Endodermal cell (in vitro differentiated cells): ENCODE data around the gene ROCK2. TPM values are rescaled to one million over a fixed set of nuclear protein-coding genes. Genes with fewer than 3 reads are reported as not detected.

Experiments used
- DNase-seq: peaks from one replicate; pipeline ENCODE4 v3.0.0-alpha.2; 2017
- H3K27ac ChIP-seq: 2 replicates; pipeline ENCODE4 v1.5.1; 2013; ENCODE audit warnings: mild to moderate bottlenecking, low read depth, low read length, moderate library complexity
- H3K27me3 ChIP-seq: 2 replicates; pipeline ENCODE4 v1.6.1; 2013; ENCODE audit warnings: mild to moderate bottlenecking, low read length, moderate library complexity; ENCODE audit not compliant: insufficient read depth, control insufficient read depth, poor library complexity, severe bottlenecking
- H3K36me3 ChIP-seq: 2 replicates; pipeline ENCODE4 v1.7.0; 2013; ENCODE audit warnings: mild to moderate bottlenecking, low read length, moderate library complexity; ENCODE audit not compliant: control insufficient read depth, insufficient read depth
- H3K4me1 ChIP-seq: one replicate; pipeline ENCODE4 v1.7.0; 2013; ENCODE audit warnings: low read length; ENCODE audit not compliant: control insufficient read depth, insufficient read depth
- H3K4me3 ChIP-seq: 2 replicates; pipeline ENCODE4 v1.5.1; 2013; ENCODE audit warnings: mild to moderate bottlenecking, low read length, moderate library complexity
- H3K9ac ChIP-seq: 2 replicates; pipeline ENCODE4 v1.6.1; 2013; ENCODE audit warnings: mild to moderate bottlenecking, low read length, moderate library complexity; ENCODE audit not compliant: poor library complexity, severe bottlenecking; ENCODE audit errors: extremely low read depth
- H3K9me3 ChIP-seq: 2 replicates; pipeline ENCODE4 v1.6.1; 2013; ENCODE audit warnings: mild to moderate bottlenecking, low read length, moderate library complexity; ENCODE audit not compliant: control insufficient read depth
- H3K27ac Mint-ChIP-seq: 2 replicates; pipeline ENCODE4 v1.8.0; 2020; ENCODE audit warnings: mixed read lengths
- H3K27me3 Mint-ChIP-seq: 2 replicates; pipeline ENCODE4 v1.8.0; 2021; ENCODE audit warnings: mild to moderate bottlenecking, mixed read lengths; ENCODE audit not compliant: insufficient read depth
- H3K36me3 Mint-ChIP-seq: 2 replicates; pipeline ENCODE4 v1.8.0; 2020; ENCODE audit warnings: low read depth, mixed read lengths
- H3K4me1 Mint-ChIP-seq: 2 replicates; pipeline ENCODE4 v1.8.0; 2020; ENCODE audit warnings: mixed read lengths
- H3K4me3 Mint-ChIP-seq: 2 replicates; pipeline ENCODE4 v1.8.0; 2020; ENCODE audit warnings: mild to moderate bottlenecking, moderate library complexity, mixed read lengths
- H3K9me3 Mint-ChIP-seq: 2 replicates; pipeline ENCODE4 v1.8.0; 2020; ENCODE audit warnings: mild to moderate bottlenecking, mixed read lengths
- WGBS, 2 experiments: methylation state at CpG; one replicate each; pipeline versions ENCODE4 v1.1.5 to v1.1.7; 2013; ENCODE audit warnings: missing lambda C conversion rate in 2 of 2, mixed read lengths in 1 of 2; ENCODE audit not compliant: insufficient coverage in 1 of 2, insufficient read length in 1 of 2; 5-methylcytosine and 5-hydroxymethylcytosine counted together
- total RNA-seq, 2 donors: library from RNA; stranded (reverse); fragmentation: NEBNext Ultra II Directional in 1 of 2; extraction: Animal tissue kit (Norgen Biotek cat#: 25700) in 1 of 2; gene quantifications; 2 replicates in 1 of 2; 3 replicates in 1 of 2; pipeline ENCODE4 v1.2.1, GENCODE V29; 2021
- TF ChIP-seq, protein P1 (sequence below): fragments of 200-600 bp; sonication (generic); conservative IDR thresholded peaks from 2 replicates; pipeline ENCODE4 v1.5.0; 2021; ENCODE audit warnings: antibody characterized with exemption, mild to moderate bottlenecking

Gene ROCK2
- total RNA-seq, 2 donors from 2014 or later = 27.2 to 32.6 TPM

DNA sequence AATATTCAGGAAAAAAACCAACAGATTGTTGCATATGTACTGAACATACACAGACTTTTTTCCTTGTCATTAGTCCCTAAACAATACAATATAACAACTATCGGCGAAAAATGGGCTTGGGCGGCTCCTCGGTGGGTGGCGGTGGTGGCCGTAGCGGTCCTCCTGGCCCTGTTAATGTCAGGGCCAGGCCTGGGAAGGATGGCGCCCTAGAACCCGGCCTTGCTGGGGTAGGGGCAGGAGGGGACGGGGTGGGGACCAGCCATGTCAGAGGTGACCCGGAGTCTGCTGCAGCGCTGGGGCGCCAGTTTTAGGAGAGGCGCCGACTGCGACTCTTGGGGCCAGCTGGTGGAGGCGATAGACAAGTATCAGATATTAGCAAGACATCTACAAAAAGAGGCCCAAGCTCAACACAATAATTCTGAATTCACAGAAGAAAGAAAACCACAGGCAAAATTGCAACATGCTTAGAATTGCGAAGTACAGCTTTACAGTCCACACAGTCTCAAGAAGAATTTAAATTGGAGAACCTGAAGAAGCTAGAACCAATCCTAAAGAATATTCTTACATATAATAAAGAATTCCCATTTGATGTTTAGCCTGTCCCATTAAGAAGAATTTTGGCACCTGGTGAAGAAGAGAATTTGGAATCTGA is 36.5 kb downstream of the ROCK2 start:
- TF ChIP-seq, protein P1, sequence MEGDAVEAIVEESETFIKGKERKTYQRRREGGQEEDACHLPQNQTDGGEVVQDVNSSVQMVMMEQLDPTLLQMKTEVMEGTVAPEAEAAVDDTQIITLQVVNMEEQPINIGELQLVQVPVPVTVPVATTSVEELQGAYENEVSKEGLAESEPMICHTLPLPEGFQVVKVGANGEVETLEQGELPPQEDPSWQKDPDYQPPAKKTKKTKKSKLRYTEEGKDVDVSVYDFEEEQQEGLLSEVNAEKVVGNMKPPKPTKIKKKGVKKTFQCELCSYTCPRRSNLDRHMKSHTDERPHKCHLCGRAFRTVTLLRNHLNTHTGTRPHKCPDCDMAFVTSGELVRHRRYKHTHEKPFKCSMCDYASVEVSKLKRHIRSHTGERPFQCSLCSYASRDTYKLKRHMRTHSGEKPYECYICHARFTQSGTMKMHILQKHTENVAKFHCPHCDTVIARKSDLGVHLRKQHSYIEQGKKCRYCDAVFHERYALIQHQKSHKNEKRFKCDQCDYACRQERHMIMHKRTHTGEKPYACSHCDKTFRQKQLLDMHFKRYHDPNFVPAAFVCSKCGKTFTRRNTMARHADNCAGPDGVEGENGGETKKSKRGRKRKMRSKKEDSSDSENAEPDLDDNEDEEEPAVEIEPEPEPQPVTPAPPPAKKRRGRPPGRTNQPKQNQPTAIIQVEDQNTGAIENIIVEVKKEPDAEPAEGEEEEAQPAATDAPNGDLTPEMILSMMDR = no peak
- Mint-ChIP-seq H3K4me3 (no peak overlapping the region), H3K36me3 (no peaks in the 10 kb centered on the region), H3K27ac (no peak overlapping the region), H3K4me1 (peaks cover 18% of the 10 kb centered on the region), H3K9me3 (no peaks in the 10 kb centered on the region), H3K27me3 (no peaks in the 10 kb centered on the region)
- Histone ChIP-seq H3K36me3 (no peaks in the 10 kb centered on the region), H3K27ac (no peak overlapping the region), H3K4me1 (no peaks in the 10 kb centered on the region), H3K9me3 (no peaks in the 10 kb centered on the region), H3K27me3 (no peaks in the 10 kb centered on the region), H3K9ac (no peak overlapping the region), H3K4me3 (no peak overlapping the region)
- DNase-seq = no peak
- 96% methylated on average over 18 of the region's 18 CpGs; no CpG with 5 or more reads in 1 of the 2 experiments for WGBS, 2 experiments

DNA sequence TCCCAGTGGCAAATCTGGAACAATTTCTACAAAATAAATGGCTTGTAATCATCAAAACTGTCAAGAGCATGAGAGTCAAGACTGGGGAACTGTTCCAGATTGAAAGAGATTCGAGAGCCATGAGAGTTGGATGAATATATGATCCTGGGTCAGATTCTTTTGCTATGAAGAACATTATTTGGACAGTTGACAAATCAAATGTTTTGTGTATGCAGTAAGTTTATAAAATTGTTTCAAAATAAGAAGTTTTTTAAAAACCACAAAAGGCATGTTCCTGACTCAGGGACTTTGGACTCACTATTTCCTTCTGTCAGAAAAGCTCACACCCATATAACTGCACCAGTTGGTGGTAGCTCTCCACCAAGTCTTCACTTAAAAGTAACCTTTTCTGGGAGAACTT is 38.5 kb downstream of the ROCK2 start:
- peaks cover 9% of the 10 kb centered on the region for H3K4me1 Mint-ChIP-seq

DNA sequence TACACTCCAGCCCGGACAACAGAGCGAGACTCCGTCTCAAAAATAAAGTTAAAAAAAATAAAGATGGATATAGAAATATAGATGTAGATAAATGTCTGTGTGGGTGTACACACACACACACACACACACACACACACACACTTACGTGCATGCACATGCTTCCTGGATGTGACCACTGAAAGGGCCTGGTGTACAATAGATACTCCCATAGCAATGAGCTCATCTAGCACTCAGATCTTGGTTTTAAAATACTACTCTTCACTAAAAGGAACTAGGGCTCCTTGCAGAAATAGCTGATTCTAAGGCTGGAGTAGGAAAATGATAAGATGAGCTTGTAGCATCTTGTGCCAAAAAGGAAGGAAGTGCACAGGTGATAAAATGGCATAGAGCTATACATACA is 39.1 kb downstream of the ROCK2 start:
- Histone ChIP-seq H3K9me3 (no peaks in the 10 kb centered on the region), H3K27me3 (no peaks in the 10 kb centered on the region), H3K4me3 (no peak overlapping the region), H3K4me1 (no peaks in the 10 kb centered on the region), H3K27ac (no peak overlapping the region), H3K36me3 (no peaks in the 10 kb centered on the region), H3K9ac (no peak overlapping the region)
- H3K27ac Mint-ChIP-seq = no peak overlapping the region
- no peak for DNase-seq
- no peaks in the 10 kb centered on the region for H3K27me3 Mint-ChIP-seq
- peaks cover 1% of the 10 kb centered on the region for H3K36me3 Mint-ChIP-seq
- H3K9me3 Mint-ChIP-seq = no peaks in the 10 kb centered on the region
- WGBS, 2 experiments = 84% methylated on average over 3 of the region's 4 CpGs; no CpG with 5 or more reads in 1 of the 2 experiments
- H3K4me3 Mint-ChIP-seq = no peak overlapping the region
- TF ChIP-seq, protein P1 = no peak
- H3K4me1 Mint-ChIP-seq = peaks cover 4% of the 10 kb centered on the region

More for the DNA sequence above, 38.5 kb downstream of the ROCK2 start:
- Histone ChIP-seq H3K27ac (no peak overlapping the region), H3K9me3 (no peaks in the 10 kb centered on the region), H3K27me3 (no peaks in the 10 kb centered on the region), H3K4me1 (no peaks in the 10 kb centered on the region), H3K4me3 (no peak overlapping the region), H3K9ac (no peak overlapping the region), H3K36me3 (no peaks in the 10 kb centered on the region)
- H3K27me3 Mint-ChIP-seq = no peaks in the 10 kb centered on the region
- no peaks in the 10 kb centered on the region for H3K9me3 Mint-ChIP-seq
- DNase-seq = no peak
- TF ChIP-seq, protein P1 = no peak
- H3K27ac Mint-ChIP-seq = no peak overlapping the region
- no peak overlapping the region for H3K4me3 Mint-ChIP-seq
- no peaks in the 10 kb centered on the region for H3K36me3 Mint-ChIP-seq
- 94 to 100% methylated on average over 1 of the region's 1 CpG for WGBS, 2 experiments
